ENCODE measurements around the gene EMC8. TPM values are rescaled to one million over a fixed set of nuclear protein-coding genes. Genes with fewer than 3 reads are reported as not detected.

EMC8 gene
- total RNA-seq, 1 donor from 2014 or later, result 19.3 TPM

Other genes with a start within 250 kb of the EMC8 start
- 23.9 TPM for gene GSE1, start 186.2 kb downstream of the EMC8 start, total RNA-seq
- 10.9 TPM for gene GINS2, start 110.6 kb downstream of the EMC8 start, total RNA-seq
- 10.9 TPM for gene C16orf74, start 48.4 kb downstream of the EMC8 start, total RNA-seq
- gene COX4I1, start 151 bp upstream of the EMC8 start, total RNA-seq, result 511 TPM
- 2.2 TPM for gene IRF8, start 99.6 kb upstream of the EMC8 start, total RNA-seq

All from esophagus mucosa (tissue), 1 donor.